H1 (cell line): ENCODE data around the gene TMEM121B. TPM values are rescaled to one million over a fixed set of nuclear protein-coding genes. Genes with fewer than 3 reads are reported as not detected.

ENCODE experiments used
- CTCF ChIA-PET: fragments of 300-600 bp; sonication (Branson Sonifier 250); formaldehyde crosslinking; loops from one replicate; lab custom pipeline; 2021; ENCODE audit not compliant: partially characterized antibody; lab: Charles Lee
- POLR2A ChIA-PET: fragments of 300-600 bp; sonication (Branson Sonifier 250); formaldehyde crosslinking; loops from one replicate; lab custom pipeline; 2021; ENCODE audit warnings: inconsistent platforms; ENCODE audit not compliant: partially characterized antibody; lab: Charles Lee
- DNase-seq, 2 experiments: peaks; one replicate each; pipeline versions ENCODE4 v3.0.0 to v3.0.0-alpha.2; 2010 to 2022; ENCODE audit warnings: low spot score in 2 of 2, low read depth in 1 of 2, mixed read lengths in 1 of 2
- FAIRE-seq: peaks from 2 replicates; lab custom pipeline; 2011; peaks lifted over from hg19 to GRCh38; lab: Jason Lieb, UNC
- H2AFZ ChIP-seq: 2 replicates; pipeline ENCODE4 v1.8.1; 2012; ENCODE audit warnings: low read length, inconsistent platforms
- H2AK5ac ChIP-seq: 2 replicates; pipeline ENCODE4 v1.6.1; 2013; ENCODE audit warnings: low read depth, low read length
- H2BK120ac ChIP-seq: replicated peaks from 2 replicates; pipeline ENCODE3; 2013; ENCODE audit warnings: low read depth, low read length, inconsistent platforms
- H2BK12ac ChIP-seq: 2 replicates; pipeline ENCODE4 v1.6.1; 2013; ENCODE audit warnings: low read depth, low read length
- H2BK15ac ChIP-seq: 2 replicates; pipeline ENCODE4 v1.6.1; 2013; ENCODE audit warnings: low read length
- H2BK20ac ChIP-seq: 2 replicates; pipeline ENCODE4 v1.6.1; 2013; ENCODE audit warnings: low read length
- H2BK5ac ChIP-seq: 2 replicates; pipeline ENCODE4 v1.6.1; 2013; ENCODE audit warnings: low read depth, low read length
- H3K14ac ChIP-seq: 2 replicates; pipeline ENCODE4 v1.6.1; 2013; ENCODE audit warnings: inconsistent platforms; ENCODE audit not compliant: insufficient read length
- H3K18ac ChIP-seq: 2 replicates; pipeline ENCODE4 v1.6.1; 2013; ENCODE audit warnings: low read length; ENCODE audit errors: extremely low read depth
- H3K23ac ChIP-seq: 2 replicates; pipeline ENCODE4 v1.6.1; 2013; ENCODE audit warnings: inconsistent platforms; ENCODE audit not compliant: insufficient read length
- H3K23me2 ChIP-seq: 2 replicates; pipeline ENCODE4 v1.6.1; 2013; ENCODE audit warnings: low read depth, low read length
- H3K27ac ChIP-seq: 2 replicates; pipeline ENCODE4 v1.6.1; 2011; ENCODE audit warnings: low read depth, low read length, inconsistent platforms
- H3K27me3 ChIP-seq, 4 experiments: replicated peaks in 1 of 4; 1 replicate in 1 of 4; 2 replicates in 3 of 4; pipeline versions ENCODE4 v1.6.1 to v1.8.1; 2011 to 2013; ENCODE audit warnings: low read length in 3 of 4, mild to moderate bottlenecking in 3 of 4, inconsistent platforms in 2 of 4, mixed read lengths in 2 of 4, moderate library complexity in 1 of 4; ENCODE audit not compliant: control insufficient read depth in 3 of 4, insufficient read depth in 3 of 4; ENCODE audit errors: extremely low read depth in 1 of 4
- H3K36me3 ChIP-seq, 4 experiments: 2 replicates each; pipeline versions ENCODE4 v1.6.1 to v1.8.1; 2011 to 2013; ENCODE audit warnings: mild to moderate bottlenecking in 4 of 4, low read length in 3 of 4, moderate library complexity in 2 of 4, control low read depth in 1 of 4, inconsistent platforms in 1 of 4; ENCODE audit not compliant: insufficient read depth in 4 of 4, control insufficient read depth in 2 of 4
- H3K4ac ChIP-seq: replicated peaks from 2 replicates; pipeline ENCODE3; 2013; ENCODE audit warnings: low read length, low read depth, mixed read lengths, inconsistent platforms; ENCODE audit not compliant: insufficient read length
- H3K4me1 ChIP-seq, 4 experiments: replicated peaks in 1 of 4; 1 replicate in 1 of 4; 2 replicates in 3 of 4; pipeline versions ENCODE4 v1.6.1 to v1.8.1; 2011 to 2013; ENCODE audit warnings: low read length in 3 of 4, inconsistent platforms in 2 of 4, mixed read lengths in 1 of 4; ENCODE audit not compliant: insufficient read depth in 4 of 4, control insufficient read depth in 3 of 4
- H3K4me2 ChIP-seq, 2 experiments: 2 replicates each; pipeline versions ENCODE4 v1.6.1 to v1.8.1; 2011 to 2013; ENCODE audit warnings: low read depth in 2 of 2, low read length in 2 of 2, control low read depth in 1 of 2, inconsistent platforms in 1 of 2, mild to moderate bottlenecking in 1 of 2; ENCODE audit not compliant: insufficient read depth in 1 of 2
- H3K4me3 ChIP-seq, 4 experiments: fragments of 200-600, 300-600 bp in 1 of 4; sonication (generic), shearing (Covaris generic), sonication (Bioruptor Twin) in 1 of 4; 2 replicates each; pipeline versions ENCODE4 v1.5.1 to v1.8.1; 2011 to 2016; ENCODE audit warnings: low read length in 4 of 4, low read depth in 3 of 4, control low read depth in 2 of 4, inconsistent platforms in 2 of 4, mild to moderate bottlenecking in 2 of 4, mixed read lengths in 1 of 4, moderate library complexity in 1 of 4; ENCODE audit not compliant: insufficient read depth in 2 of 4; ENCODE audit errors: extremely low read depth in 1 of 4
- H3K56ac ChIP-seq: replicated peaks from 2 replicates; pipeline ENCODE3; 2013; ENCODE audit warnings: low read depth, mild to moderate bottlenecking, mixed read lengths, low read length, inconsistent platforms; ENCODE audit not compliant: insufficient read length
- H3K79me1 ChIP-seq: 2 replicates; pipeline ENCODE4 v1.6.1; 2013; ENCODE audit warnings: low read depth, low read length, control low read depth
- H3K79me2 ChIP-seq, 2 experiments: 2 replicates each; pipeline versions ENCODE4 v1.6.1 to v1.8.1; 2012 to 2013; ENCODE audit warnings: low read length in 2 of 2, mild to moderate bottlenecking in 2 of 2, inconsistent platforms in 1 of 2; ENCODE audit not compliant: insufficient read depth in 2 of 2, control insufficient read depth in 1 of 2
- H3K9ac ChIP-seq, 4 experiments: replicated peaks in 1 of 4; 1 replicate in 1 of 4; 2 replicates in 3 of 4; pipeline versions ENCODE4 v1.6.1 to v1.8.1; 2011 to 2013; ENCODE audit warnings: low read depth in 3 of 4, low read length in 3 of 4, control low read depth in 2 of 4, mild to moderate bottlenecking in 2 of 4, moderate library complexity in 2 of 4, inconsistent platforms in 1 of 4; ENCODE audit errors: extremely low read depth in 1 of 4
- H3K9me3 ChIP-seq, 2 experiments: 2 replicates each; pipeline versions ENCODE4 v1.6.1 to v1.8.1; 2012 to 2013; ENCODE audit warnings: mild to moderate bottlenecking in 2 of 2, moderate library complexity in 2 of 2, control low read depth in 1 of 2, inconsistent platforms in 1 of 2, low read depth in 1 of 2, low read length in 1 of 2, mixed read lengths in 1 of 2; ENCODE audit not compliant: insufficient read depth in 2 of 2
- H4K20me1 ChIP-seq, 2 experiments: replicated peaks in 1 of 2; 2 replicates each; pipeline versions ENCODE3 to v1.8.1; 2011 to 2013; ENCODE audit warnings: inconsistent platforms in 2 of 2, low read length in 2 of 2, mild to moderate bottlenecking in 1 of 2; ENCODE audit not compliant: insufficient read depth in 2 of 2, control insufficient read depth in 1 of 2
- H4K5ac ChIP-seq: 2 replicates; pipeline ENCODE4 v1.6.1; 2013; ENCODE audit warnings: low read length, low read depth, mixed read lengths, inconsistent platforms; ENCODE audit not compliant: insufficient read length
- H4K8ac ChIP-seq: 2 replicates; pipeline ENCODE4 v1.8.0; 2013; ENCODE audit warnings: mild to moderate bottlenecking, moderate library complexity, low read length, inconsistent platforms; ENCODE audit not compliant: insufficient read depth; ENCODE audit errors: extremely low read depth
- H4K91ac ChIP-seq: replicated peaks from 2 replicates; pipeline ENCODE3; 2013; ENCODE audit warnings: low read length, mixed read lengths, inconsistent platforms; ENCODE audit not compliant: insufficient read length
- KDM4A ChIP-seq: IDR thresholded peaks from one replicate; pipeline ENCODE4 v1.7.1; 2012; ENCODE audit warnings: low read depth, mild to moderate bottlenecking, moderate library complexity, low read length, inconsistent platforms; ENCODE audit not compliant: severe bottlenecking
- POLR2A ChIP-seq, 2 experiments: IDR thresholded peaks; 1 replicate in 1 of 2; 2 replicates in 1 of 2; pipeline ENCODE4 v1.6.1; 2011; ENCODE audit warnings: low read depth in 2 of 2, low read length in 2 of 2, mild to moderate bottlenecking in 2 of 2; ENCODE audit errors: control extremely low read depth in 1 of 2
- RAD21 ChIP-seq, 2 experiments: IDR thresholded peaks in 1 of 2; conservative IDR thresholded peaks in 1 of 2; 2 replicates each; pipeline ENCODE4 v1.6.1; 2011; ENCODE audit warnings: low read depth in 2 of 2, low read length in 2 of 2, improper control_type of control experiment in 1 of 2, inconsistent platforms in 1 of 2, mild to moderate bottlenecking in 1 of 2, moderate library complexity in 1 of 2
- SIX5 ChIP-seq: IDR thresholded peaks from 2 replicates; pipeline ENCODE4 v1.6.1; 2011; ENCODE audit warnings: mild to moderate bottlenecking, low read depth, low read length
- TCF12 ChIP-seq: IDR thresholded peaks from 2 replicates; pipeline ENCODE4 v1.6.1; 2011; ENCODE audit warnings: low read depth, mild to moderate bottlenecking, low read length
- WGBS, 2 experiments: shearing (Covaris generic) in 1 of 2; methylation state at CpG; one replicate each; pipeline versions ENCODE4 v1.1.6 to v1.1.7; 2013 to 2015; ENCODE audit warnings: low lambda C conversion rate in 2 of 2, mixed read lengths in 2 of 2, inconsistent platforms in 1 of 2, low coverage in 1 of 2, missing lambda C conversion rate in 1 of 2; ENCODE audit not compliant: insufficient replicate concordance in 2 of 2, insufficient coverage in 1 of 2, insufficient read length in 1 of 2; ENCODE audit errors: extremely low coverage in 1 of 2, missing lambda C conversion rate in 1 of 2; 5-methylcytosine and 5-hydroxymethylcytosine counted together
- polyA plus RNA-seq, 7 experiments: library from polyadenylated mRNA; depleted of rRNA in 3 of 7; stranded (reverse) in 5 of 7; unstranded in 2 of 7; fragments of >200 nt in 5 of 7; fragments of 200-250 nt in 2 of 7; gene quantifications; 1 replicate in 5 of 7; 2 replicates in 1 of 7; 4 replicates in 1 of 7; pipeline versions ENCODE4 v1.2.1 to v1.2.3, GENCODE V29; 2011 to 2013; ENCODE audit warnings: missing spikeins in 2 of 7, mixed read lengths in 2 of 7
- total RNA-seq: library from RNA; stranded (reverse); fragmentation: NEBNext Ultra II Directional; extraction: Animal tissue kit (Norgen Biotek cat#: 25700); gene quantifications from 2 replicates; pipeline ENCODE4 v1.2.1, GENCODE V29; 2021
- TF ChIP-seq, protein P1 (sequence below): IDR thresholded peaks from 2 replicates; pipeline ENCODE4 v1.6.1; 2011; ENCODE audit warnings: low read length, improper control_type of control experiment

The TMEM121B gene
- total and polyA plus RNA-seq, 2 of the 8 experiments (the other 6 are each of a cell fraction or from before 2014, with no cell fraction given): 4.3 to 6.9 TPM

DNA sequence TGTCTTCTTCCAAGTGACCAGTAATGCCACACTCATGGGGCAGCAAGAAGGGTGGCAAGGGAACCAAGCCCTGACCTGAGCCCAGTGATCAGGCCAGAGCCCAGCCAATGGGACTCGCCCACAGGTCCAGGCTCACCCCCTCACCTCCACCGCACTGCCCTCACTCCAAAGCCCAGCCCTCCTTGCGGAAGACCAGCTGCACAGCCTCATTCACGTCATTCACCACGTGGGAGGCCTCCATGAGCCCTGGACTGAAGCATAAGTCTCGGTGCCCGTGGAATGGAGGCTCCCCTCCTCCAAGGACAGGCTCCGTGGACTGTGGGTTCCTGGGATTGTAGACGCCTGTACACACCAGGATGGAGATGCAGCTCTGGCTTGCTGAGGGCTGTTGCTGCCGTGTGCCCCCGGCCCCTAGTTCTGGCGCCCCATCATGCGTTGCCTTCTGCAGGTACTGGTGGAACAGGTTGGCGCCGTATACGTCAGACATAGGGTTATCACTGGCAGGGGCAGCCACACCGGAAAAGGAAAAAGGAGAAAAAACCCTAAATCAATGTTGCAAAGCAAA is 16.8 kb upstream of the TMEM121B start:
- ChIA-PET POLR2A (no interaction called here), CTCF (interaction anchor here (0.7 to 2.0 kb wide), 7 partner anchors 13 to 239 kb away, joined by 3 to 6 read pairs (median 4); no protein-coding TSS in a partner anchor)
- DNase-seq: no peak
- Histone ChIP-seq H2BK20ac (no peak overlapping the region), H2BK120ac (no peak overlapping the region), H3K56ac (no peak overlapping the region), H3K4me1 (no peaks in the 10 kb centered on the region), H3K23me2 (no peaks in the 10 kb centered on the region), H3K9ac (no peak overlapping the region), H2AFZ (no peak overlapping the region), H3K79me2 (no peaks in the 10 kb centered on the region; a peak in 1 of 4 replicates), H4K91ac (no peak overlapping the region), H3K4me2 (no peak overlapping the region), H3K27me3 (no peaks in the 10 kb centered on the region), H4K20me1 (peaks cover 2 to 12% of the 10 kb centered on the region in 2 experiments), H3K23ac (no peak overlapping the region), H3K27ac (no peak overlapping the region), H4K5ac (no peak overlapping the region), H2AK5ac (no peak overlapping the region), H4K8ac (no peak overlapping the region), H3K79me1 (peaks cover 12% of the 10 kb centered on the region), H3K18ac (no peak overlapping the region; the same call in 1 of the 2 replicates), H2BK12ac (no peak overlapping the region), H3K36me3 (peaks cover 10 to 40% (median 19%) of the 10 kb centered on the region in 4 experiments; a peak in 6 of 8 replicates), H3K9me3 (no peaks in the 10 kb centered on the region), H3K4ac (no peak overlapping the region), H2BK15ac (no peak overlapping the region), H2BK5ac (no peak overlapping the region), H3K14ac (no peak overlapping the region), H3K4me3 (no peak overlapping the region)
- WGBS, 2 experiments: 94% methylated on average over 17 of the region's 17 CpGs; no CpG with 5 or more reads in 1 of the 2 experiments
- no peak for FAIRE-seq
- TF ChIP-seq POLR2A (IDR thresholded peaks at IDR 0.05; ENCODE audit: control extremely low read depth in 1 of 2, low read depth in 2 of 2, low read length in 2 of 2): no peak
- no peak for TF ChIP-seq KDM4A
- TF ChIP-seq, protein P1, sequence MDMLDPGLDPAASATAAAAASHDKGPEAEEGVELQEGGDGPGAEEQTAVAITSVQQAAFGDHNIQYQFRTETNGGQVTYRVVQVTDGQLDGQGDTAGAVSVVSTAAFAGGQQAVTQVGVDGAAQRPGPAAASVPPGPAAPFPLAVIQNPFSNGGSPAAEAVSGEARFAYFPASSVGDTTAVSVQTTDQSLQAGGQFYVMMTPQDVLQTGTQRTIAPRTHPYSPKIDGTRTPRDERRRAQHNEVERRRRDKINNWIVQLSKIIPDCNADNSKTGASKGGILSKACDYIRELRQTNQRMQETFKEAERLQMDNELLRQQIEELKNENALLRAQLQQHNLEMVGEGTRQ: no peak
- TF ChIP-seq TCF12: no peak
- TF ChIP-seq SIX5: no peak
- TF ChIP-seq RAD21 (IDR thresholded peaks at IDR 0.05 in 1 of 2, conservative IDR thresholded peaks at IDR 0.05 in 1 of 2; ENCODE audit: low read depth in 2 of 2, low read length in 2 of 2): no peak
